GM12878 (cell line): Measurements from ENCODE around the gene ANGPTL2. TPM values are rescaled to one million over a fixed set of nuclear protein-coding genes. Genes with fewer than 3 reads are reported as not detected.

Source experiments
- ATAC-seq: fragments of 200-7000 bp; cut with Tn5 transposase; 3 replicates; pipeline ENCODE4 v1.9.1; 2020; ENCODE audit warnings: mild to moderate bottlenecking, moderate library complexity
- BruUV-seq: library from RNA; stranded (reverse); fragments of 400-500 nt; replicated peaks from 2 replicates; lab custom pipeline; 2021; lab: Mats Ljungman, UMichigan
- CTCF ChIA-PET: fragments of 300-600 bp; sonication (Branson Sonifier 250); formaldehyde crosslinking; extraction: SDS; loops from one replicate; lab custom pipeline; 2021; ENCODE audit warnings: inconsistent platforms; lab: Yijun Ruan, JAX
- POLR2A ChIA-PET: fragments of 350-600 bp; formaldehyde crosslinking; extraction: SDS; loops from one replicate; lab custom pipeline; 2021; ENCODE audit warnings: inconsistent platforms; lab: Charles Lee
- RAD21 ChIA-PET: fragments of 300-600 bp; sonication (Branson Sonifier 250); formaldehyde crosslinking; loops from one replicate; lab custom pipeline; 2023; ENCODE audit warnings: antibody characterized with exemption; ENCODE audit not compliant: unreplicated experiment; lab: Charles Lee
- SMC1A ChIA-PET: fragments of 300-600 bp; sonication (Branson Sonifier 250); formaldehyde crosslinking; loops from one replicate; lab custom pipeline; 2023; ENCODE audit not compliant: unreplicated experiment, uncharacterized antibody; lab: Charles Lee
- DNase-seq: peaks from one replicate; pipeline ENCODE4 v3.0.0-alpha.2; 2011; ENCODE audit warnings: low read depth, low spot score
- FAIRE-seq: peaks from 3 replicates; lab custom pipeline; 2011; peaks lifted over from hg19 to GRCh38; lab: Jason Lieb, UNC
- H2AFZ ChIP-seq: 2 replicates; pipeline ENCODE4 v1.6.0; 2011; ENCODE audit warnings: low read depth, low read length, control low read depth; ENCODE audit not compliant: control insufficient read depth
- H3K27ac ChIP-seq: 2 replicates; pipeline ENCODE4 v1.5.1; 2011; ENCODE audit warnings: control low read depth; ENCODE audit not compliant: control insufficient read depth, insufficient read depth
- H3K27me3 ChIP-seq, 2 experiments: replicated peaks in 1 of 2; 2 replicates each; pipeline versions ENCODE4 v1.6.0 to v1.6.1; 2011; ENCODE audit warnings: low read length in 1 of 2; ENCODE audit not compliant: control insufficient read depth in 2 of 2, insufficient read depth in 2 of 2
- H3K36me3 ChIP-seq, 2 experiments: 2 replicates each; pipeline ENCODE4 v1.5.1; 2011; ENCODE audit warnings: low read length in 1 of 2; ENCODE audit not compliant: control insufficient read depth in 2 of 2, insufficient read depth in 2 of 2
- H3K4me1 ChIP-seq: 2 replicates; pipeline ENCODE4 v1.6.1; 2011; ENCODE audit warnings: mild to moderate bottlenecking, low read length, moderate library complexity, mixed read lengths; ENCODE audit not compliant: control insufficient read depth, insufficient read depth
- H3K4me2 ChIP-seq: 2 replicates; pipeline ENCODE4 v1.6.0; 2011; ENCODE audit warnings: control low read depth; ENCODE audit not compliant: control insufficient read depth, insufficient read depth
- H3K4me3 ChIP-seq: fragments of 200-600 bp; sonication (generic); 2 replicates; pipeline ENCODE4 v1.5.1; 2016
- H3K79me2 ChIP-seq: 2 replicates; pipeline ENCODE4 v1.6.0; 2011; ENCODE audit warnings: low read length; ENCODE audit not compliant: control insufficient read depth, insufficient read depth
- H3K9ac ChIP-seq: 2 replicates; pipeline ENCODE4 v1.8.0; 2011; ENCODE audit warnings: low read length, control low read depth, mixed read lengths; ENCODE audit not compliant: control insufficient read depth, insufficient read depth
- H3K9me3 ChIP-seq: replicated peaks from 3 replicates; pipeline ENCODE4 v1.5.1; 2011; ENCODE audit warnings: mild to moderate bottlenecking, low read length; ENCODE audit not compliant: control insufficient read depth, insufficient read depth
- H4K20me1 ChIP-seq: 2 replicates; pipeline ENCODE4 v1.6.0; 2011; ENCODE audit not compliant: control insufficient read depth, insufficient read depth
- BACH1 ChIP-seq: fragments of 450-650 bp; IDR thresholded peaks from 2 replicates; pipeline ENCODE4 v1.6.1; 2017; ENCODE audit warnings: mild to moderate bottlenecking, borderline replicate concordance
- BCLAF1 ChIP-seq: fragments of 450-650 bp; IDR thresholded peaks from 2 replicates; pipeline ENCODE4 v1.6.1; 2017; ENCODE audit warnings: antibody characterized with exemption, mild to moderate bottlenecking, moderate library complexity
- CBX5 ChIP-seq: sonication (generic); IDR thresholded peaks from 2 replicates; pipeline ENCODE4 v1.6.1; 2016; ENCODE audit warnings: low read depth, moderate library complexity, mild to moderate bottlenecking, inconsistent platforms
- EGR1 ChIP-seq, 2 experiments: IDR thresholded peaks; 1 replicate in 1 of 2; 2 replicates in 1 of 2; pipeline ENCODE4 v1.6.1; 2011 to 2012; ENCODE audit warnings: low read depth in 2 of 2, low read length in 2 of 2, borderline replicate concordance in 1 of 2, mild to moderate bottlenecking in 1 of 2, moderate library complexity in 1 of 2
- ESRRA ChIP-seq: IDR thresholded peaks from 2 replicates; pipeline ENCODE4 v1.6.1; 2012; ENCODE audit warnings: mild to moderate bottlenecking, low read length, improper control_type of control experiment
- MTA2 ChIP-seq: fragments of 450-650 bp; IDR thresholded peaks from 2 replicates; pipeline ENCODE4 v1.6.1; 2016; ENCODE audit warnings: low read depth, mild to moderate bottlenecking, moderate library complexity
- NFIC ChIP-seq: IDR thresholded peaks from 2 replicates; pipeline ENCODE4 v1.6.1; 2012; ENCODE audit warnings: low read depth, mild to moderate bottlenecking, inconsistent platforms, low read length, moderate library complexity
- RAD21 ChIP-seq: IDR thresholded peaks from 2 replicates; pipeline ENCODE4 v1.6.1; 2011; ENCODE audit warnings: mild to moderate bottlenecking, low read depth, low read length, moderate library complexity; ENCODE audit not compliant: insufficient read depth
- SMAD5 ChIP-seq: IDR thresholded peaks from 2 replicates; pipeline ENCODE4 v1.6.1; 2016; ENCODE audit warnings: antibody characterized with exemption, low read depth
- SP1 ChIP-seq: IDR thresholded peaks from one replicate; pipeline ENCODE4 v1.6.1; 2011; ENCODE audit warnings: low read depth, low read length
- SUZ12 ChIP-seq: fragments of 200-600 bp; sonication (generic); IDR thresholded peaks from one replicate; pipeline ENCODE4 v1.6.1; 2018; ENCODE audit warnings: antibody characterized with exemption, mild to moderate bottlenecking; ENCODE audit not compliant: unreplicated experiment
- TAF1 ChIP-seq: IDR thresholded peaks from 2 replicates; pipeline ENCODE4 v1.6.1; 2011; ENCODE audit warnings: mild to moderate bottlenecking, low read depth, low read length, borderline replicate concordance
- TCF12 ChIP-seq: IDR thresholded peaks from 2 replicates; pipeline ENCODE4 v1.6.1; 2011; ENCODE audit warnings: low read depth, mild to moderate bottlenecking, low read length
- TCF7 ChIP-seq: IDR thresholded peaks from 2 replicates; pipeline ENCODE4 v1.6.1; 2014; ENCODE audit warnings: antibody characterized with exemption, borderline replicate concordance
- ZNF207 ChIP-seq: fragments of 450-650 bp; IDR thresholded peaks from 2 replicates; pipeline ENCODE4 v1.6.1; 2014; ENCODE audit warnings: antibody characterized with exemption, mild to moderate bottlenecking, borderline replicate concordance
- WGBS: methylation state at CpG from one replicate; pipeline ENCODE4 v1.1.6; 2016; ENCODE audit warnings: low lambda C conversion rate; ENCODE audit not compliant: insufficient replicate concordance, insufficient coverage; ENCODE audit errors: missing lambda C conversion rate; 5-methylcytosine and 5-hydroxymethylcytosine counted together
- in situ Hi-C: fragments of 300-500 bp; cut with MboI; formaldehyde crosslinking; loops from 9 replicates; pipeline ENCODE4 v1.14.3; 2018; ENCODE audit warnings: mixed read lengths
- intact Hi-C: fragments of 100-400 bp; cut with micrococcal nuclease; formaldehyde crosslinking; loops from one replicate; pipeline ENCODE4 v1.14.2; 2022; ENCODE audit not compliant: unreplicated experiment
- polyA plus RNA-seq, 11 experiments: library from polyadenylated mRNA; depleted of rRNA in 4 of 11; unstranded in 6 of 11; stranded (reverse) in 5 of 11; fragments of >200 nt; fragmentation: Nextera tagmentation in 4 of 11; fragmentation: Illumina TruSeq in 1 of 11; extraction: Ambion mirVana in 4 of 11; extraction: Trizol in 1 of 11; gene quantifications; 1 replicate in 1 of 11; 2 replicates in 10 of 11; pipeline versions ENCODE4 v1.2.1 to v1.2.3, GENCODE V29; 2011 to 2016; ENCODE audit warnings: inconsistent platforms in 2 of 11, missing spikeins in 2 of 11, low read depth in 1 of 11
- total RNA-seq, 4 experiments: library from RNA; depleted of rRNA in 3 of 4; stranded (reverse); fragments of >200 nt in 3 of 4; fragmentation: Illumina TruSeq in 1 of 4; extraction: Trizol in 1 of 4; gene quantifications; 2 replicates each; pipeline versions ENCODE4 v1.2.1 to v1.2.3, GENCODE V29; 2013 to 2021

The ANGPTL2 gene
- total and polyA plus RNA-seq, 10 of the 15 experiments (the other 5 are each of a cell fraction or from before 2014, with no cell fraction given) = 0.13 to 2.6 (median 0.82) TPM; not detected in 1

- TF ChIP-seq BCLAF1 = no peak
Observed at GRCh38 chr9:127059030-127059429, 63.4 kb downstream of the ANGPTL2 start (continued).

GRCh38 chr9:127058645-127059021, 63.8 kb downstream of the ANGPTL2 start:
- Histone ChIP-seq H3K4me3 (no peak overlapping the region), H3K36me3 (no peaks in the 10 kb centered on the region; a peak in 1 of 4 replicates), H4K20me1 (no peaks in the 10 kb centered on the region), H2AFZ (no peak overlapping the region), H3K27ac (no peak overlapping the region), H3K9me3 (no peaks in the 10 kb centered on the region), H3K4me2 (no peak overlapping the region), H3K79me2 (no peaks in the 10 kb centered on the region), H3K27me3 (no peaks in the 10 kb centered on the region), H3K9ac (no peak overlapping the region), H3K4me1 (peaks cover 5% of the 10 kb centered on the region)
- POLR2A ChIA-PET = interaction anchor here (0.6 to 4.4 kb wide), 4 partner anchors 59 to 108 kb away, joined by 3 to 38 read pairs (median 9); no protein-coding TSS in a partner anchor
- CTCF ChIA-PET = interaction anchor here (0.7 to 3.2 kb wide), 9 partner anchors 8 to 105 kb away, joined by 3 to 13 read pairs (median 6); no protein-coding TSS in a partner anchor
- BruUV-seq = no TSS peak
- WGBS = 94% methylated on average over 4 of the region's 4 CpGs
- no peak for ATAC-seq
- SMC1A ChIA-PET = interaction anchor here (0.6 to 9.2 kb wide), 19 partner anchors 9 to 140 kb away, joined by 3 to 92 read pairs (median 6); no protein-coding TSS in a partner anchor
- intact Hi-C loops = no loop called here
- DNase-seq = no peak
- FAIRE-seq = peak; percentile 73
- RAD21 ChIA-PET = interaction anchor here (1.1 to 6.2 kb wide), 12 partner anchors 15 to 140 kb away, joined by 3 to 72 read pairs (median 8); partner anchors contain the start of gene ANGPTL2
- in situ Hi-C loops = no loop called here
- TF ChIP-seq SMAD5 (no peak), MTA2 (no peak), NFIC (no peak), SUZ12 (no peak), ZNF207 (no peak), CBX5 (no peak), RAD21 (no peak), TCF12 (no peak), TAF1 (no peak), EGR1 (IDR thresholded peaks at IDR 0.05; ENCODE audit: borderline replicate concordance in 1 of 2, low read depth in 2 of 2, low read length in 2 of 2) (no peak), BACH1 (no peak), SP1 (no peak), ESRRA (no peak), TCF7 (no peak)
